Ecto neural progenitor cell (in vitro differentiated cells): ENCODE data around the gene ANKRD7.

ENCODE experiments used
- DNase-seq: peaks from one replicate; pipeline ENCODE4 v3.0.0-alpha.2; 2018; ENCODE audit warnings: low spot score

The ANKRD7 gene

GRCh38 chr7:118224521-118224920, at the start of gene ANKRD7:
ANKRD7 (plus strand) TSS chr7:118224704; CDS start chr7:118224831, 127 bp downstream.
- DNase-seq: no peak

GRCh38 chr7:118175740-118176139, 48.8 kb upstream of the ANKRD7 start:
- no peak for DNase-seq

GRCh38 chr7:118179191-118179590, 45.3 kb upstream of the ANKRD7 start:
- DNase-seq: no peak

- DNase-seq: no peak
These were observed 41.7 kb upstream of the ANKRD7 start for GRCh38 chr7:118182593-118183427.

GRCh38 chr7:118183428-118183785, 41.1 kb upstream of the ANKRD7 start:
- no peak for DNase-seq

GRCh38 chr7:118183786-118184564, 40.5 kb upstream of the ANKRD7 start, which contains the start of gene LSM8:
LSM8 (plus strand) TSS chr7:118184164; CDS start chr7:118184224, 60 bp downstream.
- DNase-seq: peak; percentile 97

- DNase-seq: no peak
These were observed 40.0 kb upstream of the ANKRD7 start for GRCh38 chr7:118184565-118184940.

GRCh38 chr7:118185163-118185860, 39.2 kb upstream of the ANKRD7 start:
- DNase-seq: no peak

- DNase-seq: no peak
These were observed 38.0 kb upstream of the ANKRD7 start for GRCh38 chr7:118186501-118186900.

- DNase-seq: no peak
These were observed 29.9 kb upstream of the ANKRD7 start for GRCh38 chr7:118194571-118194970.

GRCh38 chr7:118195837-118196474, 28.5 kb upstream of the ANKRD7 start:
- peak; percentile 47 for DNase-seq

GRCh38 chr7:118202061-118202460, 22.4 kb upstream of the ANKRD7 start:
- DNase-seq: no peak

- no peak for DNase-seq
These were observed 10.3 kb upstream of the ANKRD7 start for GRCh38 chr7:118214051-118214832.

GRCh38 chr7:118214833-118215182, 9.7 kb upstream of the ANKRD7 start:
- no peak for DNase-seq

GRCh38 chr7:118217210-118217619, 7.3 kb upstream of the ANKRD7 start:
- no peak for DNase-seq

GRCh38 chr7:118218413-118219156, 5.9 kb upstream of the ANKRD7 start:
- no peak for DNase-seq

- DNase-seq: no peak
These were observed 5.4 kb upstream of the ANKRD7 start for GRCh38 chr7:118219157-118219512.

GRCh38 chr7:118220583-118220982, 3.9 kb upstream of the ANKRD7 start:
- DNase-seq: no peak

GRCh38 chr7:118222591-118222990, 1.9 kb upstream of the ANKRD7 start:
- no peak for DNase-seq

- DNase-seq: no peak
These were observed 8.3 kb downstream of the ANKRD7 start for GRCh38 chr7:118232837-118233236.

GRCh38 chr7:118233799-118234198, 9.3 kb downstream of the ANKRD7 start:
- DNase-seq: no peak
